ENCODE results near the gene TERT. TPM values are rescaled to one million over a fixed set of nuclear protein-coding genes. Genes with fewer than 3 reads are reported as not detected.

The TERT gene
- total and polyA plus RNA-seq, 8 donors: 0.19 to 4.0 (median 0.38) TPM; not detected in 4

DNA sequence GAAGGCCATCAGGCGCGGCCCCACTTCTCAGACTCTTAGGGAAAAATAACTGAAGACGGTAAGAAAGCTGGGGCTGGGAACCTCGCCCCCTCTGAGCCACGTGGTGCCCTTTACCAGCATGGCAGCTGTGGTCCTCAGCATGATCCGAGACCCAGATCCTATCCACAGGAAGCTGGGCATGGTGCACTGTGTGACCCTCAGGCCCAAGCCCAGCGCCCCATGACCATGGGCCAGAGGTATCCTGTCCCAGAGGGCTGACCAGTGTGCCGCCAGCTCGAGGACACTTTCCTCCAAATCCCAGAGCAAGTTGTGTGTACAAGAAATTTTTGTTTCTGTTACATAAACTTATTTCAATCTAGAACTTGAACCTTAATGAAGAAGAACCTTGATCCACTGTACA lies 28.1 kb downstream of the TERT start:
- no peak for DNase-seq
- Histone ChIP-seq H3K4me3 (no peak overlapping the region), H3K4me1 (no peaks in the 10 kb centered on the region), H3K27ac (no peak overlapping the region), H3K36me3 (no peaks in the 10 kb centered on the region), H3K9me3 (peaks cover 0 to 14% (median 10%) of the 10 kb centered on the region in 4 donors), H3K27me3 (peaks cover 0 to 4% (median 0%) of the 10 kb centered on the region in 3 donors)
- TF ChIP-seq POLR2AphosphoS5 (IDR thresholded peaks at IDR 0.05) (no peak), POLR2A (IDR thresholded peaks at IDR 0.05) (no peak), EP300 (IDR thresholded peaks at IDR 0.05) (no peak)
- TF ChIP-seq, protein P1, sequence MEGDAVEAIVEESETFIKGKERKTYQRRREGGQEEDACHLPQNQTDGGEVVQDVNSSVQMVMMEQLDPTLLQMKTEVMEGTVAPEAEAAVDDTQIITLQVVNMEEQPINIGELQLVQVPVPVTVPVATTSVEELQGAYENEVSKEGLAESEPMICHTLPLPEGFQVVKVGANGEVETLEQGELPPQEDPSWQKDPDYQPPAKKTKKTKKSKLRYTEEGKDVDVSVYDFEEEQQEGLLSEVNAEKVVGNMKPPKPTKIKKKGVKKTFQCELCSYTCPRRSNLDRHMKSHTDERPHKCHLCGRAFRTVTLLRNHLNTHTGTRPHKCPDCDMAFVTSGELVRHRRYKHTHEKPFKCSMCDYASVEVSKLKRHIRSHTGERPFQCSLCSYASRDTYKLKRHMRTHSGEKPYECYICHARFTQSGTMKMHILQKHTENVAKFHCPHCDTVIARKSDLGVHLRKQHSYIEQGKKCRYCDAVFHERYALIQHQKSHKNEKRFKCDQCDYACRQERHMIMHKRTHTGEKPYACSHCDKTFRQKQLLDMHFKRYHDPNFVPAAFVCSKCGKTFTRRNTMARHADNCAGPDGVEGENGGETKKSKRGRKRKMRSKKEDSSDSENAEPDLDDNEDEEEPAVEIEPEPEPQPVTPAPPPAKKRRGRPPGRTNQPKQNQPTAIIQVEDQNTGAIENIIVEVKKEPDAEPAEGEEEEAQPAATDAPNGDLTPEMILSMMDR (IDR thresholded peaks at IDR 0.05): no peak
- intact Hi-C loops (cut with DNase I; ENCODE audit: low total_unique reads): no loop called here
- WGBS, 5 donors: 82 to 93% (median 87%) methylated on average over 8 to 9 of the region's 9 CpGs

DNA sequence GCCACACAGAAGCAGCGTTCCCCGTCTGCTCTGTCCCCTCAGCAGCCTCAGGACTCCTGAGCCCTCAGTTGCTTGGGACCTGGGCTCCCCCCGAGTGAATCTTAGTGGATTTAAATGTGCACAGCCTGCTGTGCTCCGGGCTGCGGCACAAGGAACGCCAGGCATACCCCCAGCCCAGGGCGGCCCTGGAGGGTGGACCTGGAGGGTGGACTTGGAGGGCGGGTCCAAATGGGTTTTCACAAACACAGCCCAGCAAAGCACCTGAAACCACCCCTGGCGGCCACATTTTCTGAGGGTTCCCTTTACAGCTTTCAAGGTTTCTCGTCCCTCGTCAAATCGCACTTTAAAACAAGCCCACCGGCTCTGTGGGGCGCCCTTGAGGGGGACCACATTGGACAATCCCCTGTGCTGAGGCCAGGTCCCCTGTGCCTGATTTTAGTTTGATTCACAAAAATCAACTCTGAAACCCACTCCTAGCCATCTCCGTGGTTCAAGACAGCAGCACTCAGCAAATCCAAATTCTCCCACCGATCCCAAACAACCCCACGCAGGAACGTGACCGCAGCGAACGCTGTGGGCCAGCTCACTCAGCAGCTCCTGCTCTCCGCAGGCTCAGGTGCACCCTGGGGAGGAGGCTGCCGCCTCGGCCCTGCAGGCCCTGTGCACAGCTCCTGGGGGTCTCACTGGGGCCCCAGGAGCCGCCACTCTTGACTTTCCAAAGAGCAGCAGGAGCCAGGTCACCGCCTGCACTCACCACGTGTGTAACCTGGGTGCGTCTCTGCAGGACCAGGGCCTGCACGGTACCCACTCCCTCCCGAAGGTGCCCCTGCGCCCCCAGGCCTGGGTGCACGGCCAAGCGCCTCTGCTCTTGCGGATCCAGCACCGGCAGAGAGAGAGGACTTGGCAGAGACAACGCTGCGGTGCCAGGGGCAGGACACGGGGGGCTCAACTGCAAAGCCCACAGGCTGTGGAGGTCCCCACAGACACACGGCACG lies 29.1 kb downstream of the TERT start:
- no peak for TF ChIP-seq POLR2A (IDR thresholded peaks at IDR 0.05)

DNA sequence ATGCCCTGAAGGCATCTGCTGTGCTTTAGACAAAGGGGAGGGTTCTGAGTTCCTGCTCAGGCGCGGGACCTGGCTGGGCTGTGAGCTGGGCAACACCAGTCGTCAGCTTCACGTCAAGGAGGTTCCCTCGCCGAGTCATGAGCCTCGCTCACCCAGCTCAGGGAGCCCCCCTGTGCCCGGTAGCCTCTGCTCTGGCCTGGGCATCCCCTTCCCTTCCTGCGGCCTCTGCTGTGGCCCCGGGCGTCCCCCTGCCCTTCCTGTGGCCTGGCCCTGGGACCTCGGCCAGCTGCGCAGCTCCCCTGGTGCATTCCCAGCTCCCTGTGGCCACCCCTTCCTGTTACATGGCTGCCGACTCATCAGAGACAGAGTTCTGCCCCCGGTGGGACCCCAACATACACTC lies 29.8 kb downstream of the TERT start:
- WGBS, 5 donors: 77 to 94% (median 88%) methylated on average over 12 to 15 of the region's 15 CpGs
- H3K4me1 ChIP-seq: no peaks in the 10 kb centered on the region
- H3K9me3 ChIP-seq: peaks cover 0 to 23% (median 13%) of the 10 kb centered on the region in 4 donors
- no peak for TF ChIP-seq POLR2A (IDR thresholded peaks at IDR 0.05)
- TF ChIP-seq EP300 (IDR thresholded peaks at IDR 0.05): no peak
- TF ChIP-seq, protein P1 (IDR thresholded peaks at IDR 0.05): no peak
- TF ChIP-seq POLR2AphosphoS5 (IDR thresholded peaks at IDR 0.05): no peak
- intact Hi-C loops (cut with DNase I; ENCODE audit: low total_unique reads): no loop called here
- no peak for DNase-seq
- no peak overlapping the region for H3K4me3 ChIP-seq
- peaks cover 0 to 4% (median 0%) of the 10 kb centered on the region in 3 donors for H3K27me3 ChIP-seq
- H3K36me3 ChIP-seq: no peaks in the 10 kb centered on the region
- H3K27ac ChIP-seq: no peak overlapping the region

More for the DNA sequence above, 29.1 kb downstream of the TERT start:
- Histone ChIP-seq H3K27ac (no peak overlapping the region), H3K36me3 (no peaks in the 10 kb centered on the region), H3K4me3 (no peak overlapping the region), H3K4me1 (no peaks in the 10 kb centered on the region), H3K9me3 (peaks cover 0 to 23% (median 13%) of the 10 kb centered on the region in 4 donors), H3K27me3 (peaks cover 0 to 4% (median 0%) of the 10 kb centered on the region in 3 donors)
- intact Hi-C loops (cut with DNase I; ENCODE audit: low total_unique reads): no loop called here
- 91 to 95% (median 93%) methylated on average over 25 to 40 of the region's 40 CpGs for WGBS, 5 donors
- no peak for DNase-seq

DNA sequence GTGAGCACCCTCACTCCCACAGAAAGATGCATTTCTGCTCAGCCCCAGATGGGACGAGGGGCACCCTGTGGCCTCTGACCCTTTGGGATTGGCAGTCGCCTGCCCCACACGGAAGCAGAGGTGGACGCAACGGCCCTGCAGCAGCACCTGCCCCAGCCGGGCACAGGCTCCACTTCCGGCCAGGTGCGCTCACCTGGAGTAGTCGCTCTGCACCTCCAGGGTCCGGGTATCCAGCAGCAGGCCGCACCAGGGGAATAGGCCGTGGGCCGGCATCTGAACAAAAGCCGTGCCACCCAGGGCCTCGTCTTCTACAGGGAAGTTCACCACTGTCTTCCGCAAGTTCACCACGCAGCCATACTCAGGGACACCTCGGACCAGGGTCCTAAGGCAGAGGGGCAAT lies 30.7 kb downstream of the TERT start:
- intact Hi-C loops (cut with DNase I; ENCODE audit: low total_unique reads): no loop called here
- TF ChIP-seq EP300 (IDR thresholded peaks at IDR 0.05) (no peak), POLR2A (IDR thresholded peaks at IDR 0.05) (no peak), POLR2AphosphoS5 (IDR thresholded peaks at IDR 0.05) (no peak)
- TF ChIP-seq, protein P1 (IDR thresholded peaks at IDR 0.05): no peak
- WGBS, 5 donors: 95 to 97% (median 96%) methylated on average over 12 to 18 of the region's 18 CpGs
- peaks cover 0 to 23% (median 13%) of the 10 kb centered on the region in 4 donors for H3K9me3 ChIP-seq
- no peaks in the 10 kb centered on the region for H3K4me1 ChIP-seq
- H3K4me3 ChIP-seq: no peak overlapping the region
- no peak overlapping the region for H3K27ac ChIP-seq
- DNase-seq: no peak
- H3K27me3 ChIP-seq: peaks cover 0 to 4% (median 0%) of the 10 kb centered on the region in 3 donors
- H3K36me3 ChIP-seq: no peaks in the 10 kb centered on the region

Measured in stomach (tissue), 9 donors.